Spleen (tissue), 7 donors: ENCODE measurements around the gene ATL3.

Source experiments
- CTCF ChIP-seq, 11 experiments: fragments of 200-600 bp in 7 of 11; fragments of 450-650 bp in 4 of 11; sonication (generic) in 4 of 11; IDR thresholded peaks in 8 of 11; conservative IDR thresholded peaks in 3 of 11; 1 replicate in 7 of 11; 2 replicates in 4 of 11; pipeline versions ENCODE4 v1.4.0 to v1.8.0; 2016 to 2021; ENCODE audit warnings: antibody characterized with exemption in 11 of 11, inconsistent platforms in 4 of 11, mild to moderate bottlenecking in 1 of 11
- POLR2A ChIP-seq, 3 donors: fragments of 450-650 bp; IDR thresholded peaks; one replicate each; pipeline ENCODE4 v1.5.1; 2017; ENCODE audit warnings: antibody characterized with exemption in 3 of 3, mild to moderate bottlenecking in 1 of 3
- donor health status: DM: no; HTN: no; CAD: no; lungs with moderate emphysema.
- donor health status: DM: no; HTN: no; CAD: no.
- donor health status: DM: no; HTN: no; CAD: no.

- TF ChIP-seq POLR2A (IDR thresholded peaks at IDR 0.05) (no peak), CTCF (IDR thresholded peaks at IDR 0.05 in 8 of 11, conservative IDR thresholded peaks at IDR 0.05 in 3 of 11) (no peak)
Observed at GRCh38 chr11:63609536-63609935, 61.6 kb downstream of the ATL3 start.
